ENCODE results near the gene ZDHHC14.

The ZDHHC14 gene

DNA sequence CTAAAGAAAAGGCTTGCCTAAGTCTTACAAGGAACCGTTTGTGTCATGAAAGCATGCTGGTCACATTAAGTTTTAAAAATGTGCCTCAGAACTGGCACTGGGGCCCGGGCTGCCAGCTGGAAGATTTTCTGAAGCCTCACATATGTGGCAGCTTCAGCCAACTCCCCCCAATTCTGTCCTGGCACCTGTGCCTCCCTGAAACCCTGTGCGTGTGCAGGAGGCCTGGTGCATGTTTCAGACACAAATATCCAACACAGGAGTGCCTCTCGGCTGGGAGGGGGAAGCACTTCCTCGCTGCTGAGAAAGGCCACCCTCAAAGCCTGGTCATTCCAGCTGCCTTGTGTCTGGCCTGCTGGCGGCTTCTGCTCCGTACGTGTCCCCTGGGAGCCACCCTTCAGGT is 253.6 kb downstream of the ZDHHC14 start:
- DNase-seq = no peak

DNA sequence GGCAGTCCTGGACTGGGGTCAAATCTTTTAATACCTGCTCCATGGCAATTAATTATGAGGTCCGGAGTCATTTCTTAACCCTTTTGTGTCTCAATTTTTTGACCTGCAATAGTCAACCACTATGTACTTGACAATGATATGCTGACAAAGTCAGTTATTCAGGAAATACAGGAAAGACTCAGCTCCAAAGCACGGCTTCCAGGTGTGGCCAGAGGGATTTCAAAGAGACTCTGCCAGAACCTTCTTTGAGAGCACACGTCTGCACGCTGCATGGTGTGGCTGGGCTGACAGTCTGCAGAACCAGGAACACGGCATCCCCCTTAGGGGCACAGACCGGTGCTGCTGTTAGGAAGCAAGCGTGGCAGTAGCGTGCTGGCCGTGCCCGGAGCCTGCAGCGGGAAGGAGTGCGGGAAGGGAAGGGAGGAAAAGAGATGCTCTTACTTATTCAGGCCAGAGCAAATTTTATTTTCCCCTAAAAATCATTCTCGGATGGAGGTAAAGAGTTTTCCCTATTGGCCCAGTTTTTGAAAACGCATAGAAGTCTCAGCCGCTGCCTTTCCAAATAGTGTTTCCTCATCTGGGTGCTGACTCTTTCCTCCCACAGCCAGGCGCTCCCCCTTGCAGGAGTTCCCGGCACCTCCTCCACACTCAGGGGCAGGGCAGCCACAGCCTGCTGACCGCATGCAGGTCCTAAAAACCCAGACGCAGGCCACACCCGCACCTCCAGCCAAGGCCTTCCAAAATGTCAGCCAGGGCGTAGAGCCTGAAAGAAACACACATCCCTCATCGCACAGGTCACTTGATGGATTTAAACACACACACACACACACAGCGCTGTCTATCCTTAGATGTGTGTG is 254.6 kb downstream of the ZDHHC14 start:
- DNase-seq = no peak

DNA sequence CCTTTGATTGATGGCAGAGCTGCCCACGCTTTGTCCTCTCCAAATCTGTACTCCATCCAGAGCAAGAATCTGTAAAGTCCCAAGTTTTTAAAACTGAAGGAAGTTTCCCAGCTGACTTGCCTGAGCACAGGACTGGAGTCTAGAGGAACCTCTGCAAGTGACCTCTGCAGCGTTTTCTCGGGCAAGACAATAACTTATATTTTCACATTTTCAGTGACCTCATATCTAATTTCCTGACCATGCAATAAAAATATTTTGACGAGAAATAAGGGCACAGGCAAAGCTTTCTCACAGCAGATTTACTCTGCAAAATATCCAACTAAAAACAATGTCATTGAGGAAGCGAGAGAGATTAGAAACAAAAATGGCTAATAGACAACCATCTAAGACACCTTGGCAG is 256.5 kb downstream of the ZDHHC14 start:
- no peak for DNase-seq

DNA sequence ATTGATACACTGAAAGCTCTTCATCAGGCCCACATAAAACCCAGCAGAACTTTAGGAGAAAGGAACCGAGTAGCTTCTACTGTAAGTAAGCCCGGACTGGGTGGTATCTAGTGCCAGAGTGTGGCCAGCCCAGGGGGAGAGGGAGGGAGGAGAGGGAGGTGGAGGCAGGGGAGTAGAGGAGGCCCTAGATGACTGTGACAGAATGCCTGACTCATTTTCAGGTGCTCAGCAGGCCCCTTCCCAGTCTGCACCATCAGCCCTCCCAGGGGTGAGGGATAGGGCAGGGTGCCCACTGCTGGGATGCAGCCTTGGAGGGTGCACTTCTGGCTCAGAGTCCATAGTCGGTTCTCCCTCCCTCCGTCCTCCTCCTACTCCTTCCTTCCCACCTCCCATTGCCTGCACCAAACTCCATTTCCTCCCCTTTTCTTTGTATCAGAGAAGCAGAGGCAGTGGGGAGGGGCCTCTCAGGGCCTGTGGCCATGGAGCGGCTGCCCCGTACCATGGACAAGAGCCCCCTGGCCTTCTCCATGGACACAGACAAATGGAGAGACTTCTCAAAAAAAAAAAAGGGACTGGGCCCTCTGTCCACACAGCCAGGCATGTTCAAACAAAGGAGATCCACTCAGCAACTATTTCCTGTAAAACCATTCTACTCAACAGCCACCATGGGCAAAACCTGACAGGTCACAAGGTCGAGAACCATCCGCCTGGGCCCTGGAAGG is 257.1 kb downstream of the ZDHHC14 start:
- DNase-seq = no peak

DNA sequence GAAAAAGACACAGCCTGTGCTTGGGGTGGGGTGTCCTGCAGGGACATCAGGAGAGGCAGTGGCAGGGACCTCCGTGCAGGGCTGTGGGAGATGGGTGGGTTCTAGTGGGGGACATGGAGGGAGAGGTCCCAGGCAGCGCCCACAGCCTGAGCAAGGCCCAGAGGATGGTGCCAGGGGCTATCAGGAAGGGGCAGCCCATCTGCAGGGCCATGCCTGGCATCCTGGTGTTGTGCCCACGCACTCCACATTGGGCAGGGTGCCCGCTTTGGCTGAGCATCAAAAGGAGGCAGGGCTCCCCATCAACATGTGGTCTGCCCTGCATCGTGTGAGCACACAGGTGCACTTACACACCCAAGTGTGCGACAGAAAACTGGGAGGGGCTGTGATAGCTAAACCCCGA is 257.8 kb downstream of the ZDHHC14 start:
- DNase-seq = no peak

DNA sequence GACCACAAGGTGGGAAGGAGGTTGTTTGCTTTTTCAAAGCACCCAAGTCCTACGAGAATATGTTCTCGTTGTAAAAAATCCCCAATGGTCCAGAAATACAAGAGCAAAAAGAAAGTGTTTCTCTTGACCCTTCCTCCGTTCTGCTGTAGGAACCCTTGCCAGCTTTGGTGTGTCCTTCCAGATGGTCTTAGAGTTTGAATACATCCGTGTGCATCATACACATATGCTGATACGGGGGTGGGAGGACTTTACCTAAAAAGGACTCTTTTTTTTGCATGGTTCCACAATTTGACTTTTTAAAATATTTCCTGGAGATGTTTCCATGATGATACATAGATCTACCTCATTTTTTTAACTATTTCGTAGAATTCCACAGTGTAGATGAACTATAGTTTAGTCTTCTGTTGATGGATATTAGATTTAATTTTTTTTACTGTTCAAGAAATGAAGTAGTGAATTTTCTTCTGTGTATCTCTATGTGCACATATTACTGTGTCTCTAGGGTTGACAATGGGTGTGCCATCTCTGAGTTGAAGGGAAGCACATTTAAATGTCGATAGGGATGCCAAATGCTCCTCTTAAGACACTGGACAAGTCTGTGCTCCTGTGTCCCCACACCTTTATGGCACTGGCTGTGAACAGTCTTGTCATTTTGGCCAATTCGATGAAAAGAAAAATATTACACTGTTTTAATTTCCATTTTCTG is 259.9 kb downstream of the ZDHHC14 start:
- no peak for DNase-seq

DNA sequence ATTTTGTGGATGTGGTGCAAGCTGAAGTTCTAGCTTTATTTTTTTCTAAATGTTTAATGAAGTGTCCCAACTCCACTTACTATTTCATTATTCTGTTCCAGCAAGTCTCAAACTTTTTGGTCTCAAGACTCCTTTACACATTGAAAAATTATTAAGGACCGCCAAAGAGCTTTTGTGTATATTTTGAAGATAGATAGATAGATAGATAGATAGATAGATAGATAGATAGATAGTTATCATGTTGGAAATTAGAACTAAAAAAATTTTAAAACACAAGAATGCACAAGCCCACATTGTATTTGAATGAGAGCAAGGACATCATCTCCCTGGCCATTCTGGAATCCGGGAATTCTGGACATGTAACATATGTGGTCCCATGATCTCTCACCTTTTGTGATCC is 260.8 kb downstream of the ZDHHC14 start:
- DNase-seq = no peak

DNA sequence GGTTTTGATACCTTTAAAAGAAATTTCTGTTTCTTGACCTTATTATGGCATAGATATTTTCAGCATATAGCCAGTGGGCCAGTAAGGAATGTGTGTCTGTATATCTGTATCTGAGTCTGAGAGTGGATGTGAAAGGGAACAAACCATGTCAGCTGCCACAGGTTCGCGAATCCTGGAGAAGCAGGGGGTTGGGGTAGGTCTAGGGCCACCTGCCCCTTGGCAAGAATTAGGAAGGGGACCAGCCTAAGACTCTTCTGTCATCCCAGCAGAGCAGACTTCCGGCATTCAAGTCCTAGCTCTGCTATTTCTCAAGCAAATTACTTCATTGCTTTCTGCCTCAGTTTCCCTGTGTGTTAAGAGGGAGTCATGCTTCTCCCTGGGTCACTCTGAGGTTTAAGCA is 261.7 kb downstream of the ZDHHC14 start:
- DNase-seq = no peak

DNA sequence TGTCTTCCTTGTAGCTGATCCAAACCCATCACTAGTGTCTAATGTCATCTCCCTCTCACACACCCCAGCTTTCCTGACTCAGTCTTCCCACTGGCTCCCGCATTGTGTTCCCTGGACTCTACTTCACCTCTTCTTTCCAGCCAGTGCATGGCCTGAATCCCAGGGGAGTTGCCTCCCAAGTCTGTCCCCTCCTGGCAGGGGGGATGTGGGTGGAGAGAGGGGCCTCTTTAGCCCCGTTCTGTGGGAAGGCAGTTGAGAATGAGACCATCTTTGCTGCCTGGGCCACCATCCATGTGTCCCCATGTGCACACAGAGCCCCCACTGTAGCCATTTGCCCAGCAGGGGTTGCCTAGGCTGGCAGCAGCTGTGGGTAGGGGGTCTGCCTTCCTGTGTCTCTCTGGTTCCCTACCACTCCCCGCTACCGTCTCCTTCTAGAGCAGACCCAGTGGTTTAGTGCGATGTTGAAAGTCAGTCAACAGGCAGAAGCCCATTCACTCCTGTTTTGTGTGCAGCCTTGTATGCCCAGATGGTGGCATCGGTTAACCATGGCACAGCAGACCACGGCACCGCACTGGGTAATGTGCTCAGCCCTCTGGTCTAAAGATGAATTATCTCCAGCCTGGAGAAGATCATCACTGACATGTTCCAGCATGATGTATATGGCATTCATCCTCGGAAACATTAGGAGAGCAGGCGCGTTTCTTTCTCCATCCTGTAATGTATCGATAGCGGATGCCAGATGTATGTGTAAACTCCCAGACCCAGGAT is 263.2 kb downstream of the ZDHHC14 start:
- DNase-seq = peak; percentile 30

DNA sequence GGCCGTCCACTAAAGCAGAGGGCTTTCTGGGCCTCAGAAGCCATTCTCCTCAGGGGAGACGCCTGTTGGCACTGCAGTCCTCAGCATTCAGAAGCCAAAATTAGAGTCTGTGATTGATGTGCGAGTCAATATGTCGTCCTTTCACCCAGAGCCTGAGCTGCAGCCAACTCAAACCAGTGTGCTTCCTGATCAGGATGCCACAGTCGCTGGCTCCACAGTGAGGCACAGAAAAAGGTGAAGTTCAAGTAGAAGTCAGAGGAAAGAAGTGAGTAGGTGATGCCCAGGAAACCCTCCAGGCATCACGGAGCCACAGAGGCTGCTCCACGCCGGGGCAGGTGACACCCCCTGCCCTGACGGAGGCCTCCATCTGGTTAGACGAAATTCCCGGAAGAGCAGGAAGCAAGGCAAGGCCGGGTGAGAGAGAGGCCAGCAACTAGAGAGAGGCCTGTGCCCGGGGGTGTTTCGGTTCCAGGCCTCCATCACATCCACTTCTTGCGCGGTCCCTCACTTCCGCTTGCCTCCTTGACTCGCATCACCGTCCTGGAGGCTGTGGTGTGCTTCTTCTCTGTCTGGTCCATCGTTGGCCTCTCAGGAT is 264.3 kb downstream of the ZDHHC14 start:
- DNase-seq = no peak

DNA sequence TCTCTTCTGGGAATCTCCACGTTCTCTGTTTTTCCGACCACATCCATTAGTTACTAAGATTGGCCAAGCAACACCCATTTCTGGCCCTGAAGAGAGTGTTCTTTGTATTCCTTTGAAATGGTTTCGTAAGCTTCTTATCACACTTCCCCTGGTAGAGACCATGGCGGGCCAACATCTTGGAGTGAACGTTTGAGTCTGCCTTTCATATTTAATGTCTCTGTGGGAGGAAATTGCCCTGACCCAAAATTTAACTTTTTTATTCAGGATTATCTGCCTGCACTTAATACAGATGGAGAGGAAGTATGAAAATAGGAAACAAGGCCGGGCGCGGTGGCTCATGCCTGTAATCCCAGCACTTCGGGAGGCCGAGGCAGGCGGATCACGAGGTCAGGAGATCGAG is 265.0 kb downstream of the ZDHHC14 start:
- no peak for DNase-seq

DNA sequence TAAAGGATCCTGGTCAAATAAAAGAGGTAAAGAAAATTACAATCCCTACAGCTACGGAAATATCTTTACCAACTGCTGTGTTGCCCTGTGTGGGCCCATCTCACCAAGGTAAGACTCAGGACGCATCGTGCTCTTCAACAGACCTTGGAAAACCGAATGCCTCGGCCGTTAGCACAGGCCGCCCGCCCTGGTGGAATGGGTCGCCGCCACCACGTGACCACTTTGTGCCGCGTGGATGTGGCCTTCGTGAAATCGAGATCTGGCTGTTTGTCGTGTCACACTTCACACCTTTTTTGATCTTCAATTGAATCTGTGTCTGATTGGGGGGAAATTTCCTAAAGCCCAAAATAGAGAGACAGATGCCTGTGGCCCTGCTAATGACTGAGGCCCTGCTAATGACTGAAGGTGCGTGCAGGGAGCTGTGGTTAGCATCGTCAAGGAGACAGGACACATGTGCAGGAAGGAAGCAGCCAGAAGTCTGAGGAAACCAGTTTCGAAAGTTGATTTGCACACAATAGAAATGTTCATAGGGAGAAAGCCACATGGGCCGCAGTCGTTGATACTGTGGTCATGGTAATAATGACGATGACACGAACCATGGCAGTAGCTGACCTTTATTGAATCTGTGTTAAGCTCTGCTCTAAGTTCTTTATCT is 266.4 kb downstream of the ZDHHC14 start:
- DNase-seq = no peak

DNA sequence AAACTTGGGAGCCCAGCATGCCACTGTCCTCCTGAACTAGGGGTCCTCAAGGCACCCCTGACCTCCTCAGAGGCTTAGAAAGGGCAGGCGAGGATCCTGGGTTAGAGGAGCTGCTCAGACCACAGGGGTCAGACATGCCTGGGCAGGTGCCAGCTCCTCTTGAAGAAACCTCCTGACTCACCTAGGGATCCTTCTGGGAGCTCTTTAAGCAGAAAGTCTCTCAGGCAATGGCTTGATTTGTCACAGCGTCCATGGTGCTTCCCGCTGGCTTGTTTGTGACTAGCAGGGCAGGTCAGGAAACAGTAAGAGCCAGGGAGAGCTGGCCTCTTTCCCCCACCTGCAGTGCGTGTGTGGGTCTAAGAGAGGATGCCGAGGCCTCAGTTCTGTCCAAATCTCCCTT is 267.6 kb downstream of the ZDHHC14 start:
- DNase-seq = no peak

DNA sequence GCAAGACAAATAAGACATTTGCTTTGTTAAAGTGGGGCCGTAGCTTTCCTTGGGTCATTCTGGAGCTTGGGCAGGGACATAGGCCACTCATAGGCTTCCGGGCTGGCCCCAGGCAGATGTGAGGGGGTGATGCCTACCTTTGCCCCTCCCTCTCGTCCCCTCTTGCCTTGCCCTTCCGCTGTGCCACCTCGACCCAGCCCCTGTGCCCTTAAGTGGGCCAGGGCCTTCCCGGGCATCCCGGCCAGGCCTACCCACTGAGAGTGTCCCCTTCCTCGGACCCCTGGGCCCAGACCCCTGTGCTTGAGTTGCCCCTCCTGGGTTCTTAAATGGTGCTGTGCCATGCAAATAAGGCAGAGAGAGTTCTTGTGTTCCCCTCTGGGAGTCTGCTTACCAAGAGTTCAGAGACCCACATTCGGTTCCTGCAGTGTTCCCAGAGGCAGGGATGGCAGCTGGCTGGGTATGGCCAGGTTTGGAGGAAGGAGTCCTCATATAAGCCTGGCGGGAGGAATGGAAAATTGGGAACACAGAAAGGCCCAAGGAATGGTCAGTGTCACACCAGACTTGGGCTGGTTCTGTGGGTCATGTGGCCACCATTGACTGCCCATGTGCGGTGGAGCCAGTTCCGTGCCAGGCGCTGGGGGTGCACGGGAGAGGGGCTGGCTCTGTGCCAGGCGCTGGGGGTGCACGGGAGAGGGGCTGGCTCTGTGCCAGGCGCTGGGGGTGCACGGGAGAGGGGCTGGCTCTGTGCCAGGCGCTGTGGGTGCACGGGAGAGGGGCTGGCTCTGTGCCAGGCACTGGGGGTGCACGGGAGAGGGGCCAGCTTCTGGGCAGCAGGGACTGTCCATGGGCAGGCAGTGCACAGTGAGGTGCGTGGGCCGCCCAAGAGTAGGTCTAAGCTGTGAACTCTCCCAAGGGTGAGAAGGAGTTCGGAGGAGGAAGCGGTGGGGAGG is 268.6 kb downstream of the ZDHHC14 start:
- no peak for DNase-seq

DNA sequence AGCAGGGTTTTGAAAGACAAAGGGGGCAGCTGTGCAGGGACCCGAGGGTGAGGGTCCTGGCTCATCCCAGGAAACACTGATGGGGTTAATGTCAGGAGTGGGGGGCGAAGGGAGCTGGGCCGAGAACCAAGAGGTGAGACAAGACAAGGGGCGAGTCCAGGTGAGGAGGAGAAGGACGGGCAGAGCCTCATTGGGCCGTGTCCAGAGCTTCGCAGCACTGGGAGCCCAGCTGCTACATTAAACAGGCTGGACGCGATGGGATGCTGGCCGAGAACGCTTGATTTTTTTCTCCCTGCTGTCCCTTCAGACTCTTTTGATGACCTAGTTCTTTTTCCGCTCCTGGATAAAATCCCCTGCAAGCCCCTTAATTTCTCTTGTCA is 269.3 kb downstream of the ZDHHC14 start:
- no peak for DNase-seq

DNA sequence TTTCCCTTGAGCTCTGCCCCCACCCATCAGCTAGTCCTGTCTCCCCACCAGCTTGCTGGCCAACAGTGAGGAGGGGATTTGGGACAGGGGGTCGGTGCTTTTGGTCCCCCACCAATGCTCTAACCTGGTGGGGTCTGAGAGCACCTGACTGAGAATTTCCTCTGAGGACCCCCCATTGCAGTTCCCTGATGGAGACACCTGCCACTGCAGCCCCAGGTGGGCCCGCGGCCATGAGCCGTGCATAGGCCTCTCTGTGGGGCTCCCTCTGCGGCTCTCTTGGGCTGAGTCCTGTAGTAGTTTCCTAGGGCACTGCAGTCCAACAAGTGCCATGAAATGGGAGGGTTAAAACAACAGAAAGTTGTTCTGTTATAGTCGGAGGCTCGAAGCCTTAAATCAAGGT is 269.8 kb downstream of the ZDHHC14 start:
- no peak for DNase-seq

DNA sequence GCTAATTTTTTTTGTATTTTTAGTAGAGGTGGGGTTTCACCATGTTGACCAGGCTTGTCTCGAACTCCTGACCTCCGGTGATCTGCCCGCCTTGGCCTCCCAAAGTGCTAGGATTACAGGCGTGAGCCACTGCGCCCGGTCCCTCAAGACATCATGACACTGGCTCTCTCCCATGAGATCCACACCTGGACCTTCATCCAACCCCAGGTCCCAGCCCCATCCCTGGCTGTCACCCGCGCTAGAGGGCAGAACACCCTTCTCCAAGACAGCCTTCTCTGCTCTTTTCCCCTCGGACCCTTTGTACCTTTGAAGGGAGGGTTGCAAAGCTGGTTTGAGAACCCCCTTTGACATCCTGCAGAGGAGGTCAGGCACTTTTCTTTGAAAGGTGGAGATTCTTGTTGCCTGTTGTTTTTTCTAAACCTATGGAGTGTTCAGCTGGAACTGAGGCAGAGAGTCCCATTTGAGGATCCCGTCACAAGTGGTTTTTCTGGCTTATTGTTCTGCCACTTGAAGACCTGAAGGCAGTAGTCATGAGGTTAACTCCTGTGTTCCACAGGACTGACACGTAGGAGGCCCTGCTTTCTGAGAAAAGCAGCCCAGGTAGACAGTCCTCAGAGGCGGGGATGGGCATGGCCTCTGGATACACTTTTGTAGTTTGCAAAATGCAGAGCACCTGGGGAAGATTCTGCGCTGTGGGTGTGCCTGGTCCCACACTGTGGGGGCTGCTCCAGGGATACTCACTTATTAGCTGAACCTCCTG is 270.9 kb downstream of the ZDHHC14 start:
- no peak for DNase-seq

DNA sequence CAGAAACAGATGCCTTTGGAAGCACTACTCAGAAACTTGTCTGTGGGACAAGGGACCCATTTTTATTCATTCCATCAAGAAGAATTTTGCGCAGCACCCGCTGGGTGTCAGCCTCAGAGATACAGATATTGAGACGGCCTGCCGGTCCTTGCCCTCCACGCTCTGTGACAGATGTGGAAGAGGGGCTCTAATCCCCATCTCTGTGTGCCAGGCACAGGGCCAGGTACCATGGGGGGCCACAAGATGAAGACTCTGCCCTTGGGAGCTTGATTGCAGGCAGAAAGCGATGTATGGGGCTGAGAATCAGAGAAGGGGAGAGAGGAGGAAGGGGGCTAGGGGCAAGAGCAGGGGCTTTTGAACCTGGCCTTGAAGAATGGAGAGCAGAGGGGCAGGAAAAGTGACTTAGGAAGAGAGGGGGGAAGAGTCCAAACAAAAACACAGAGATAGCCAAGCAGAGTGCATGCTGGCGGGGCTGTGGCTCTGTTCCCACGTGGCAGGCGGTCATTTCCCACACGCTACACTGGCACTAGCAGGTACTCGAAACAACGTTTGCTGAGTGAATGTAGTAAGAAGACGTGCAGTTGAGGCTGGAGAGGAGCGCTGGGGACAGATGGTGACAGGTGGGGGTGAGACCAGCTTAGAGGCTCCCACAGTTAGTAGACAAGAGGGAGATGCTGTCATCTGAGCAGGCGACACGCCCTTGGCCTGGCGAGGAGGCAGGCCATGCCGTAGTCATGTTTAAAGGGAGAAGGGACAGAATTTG is 271.8 kb downstream of the ZDHHC14 start:
- no peak for DNase-seq

DNA sequence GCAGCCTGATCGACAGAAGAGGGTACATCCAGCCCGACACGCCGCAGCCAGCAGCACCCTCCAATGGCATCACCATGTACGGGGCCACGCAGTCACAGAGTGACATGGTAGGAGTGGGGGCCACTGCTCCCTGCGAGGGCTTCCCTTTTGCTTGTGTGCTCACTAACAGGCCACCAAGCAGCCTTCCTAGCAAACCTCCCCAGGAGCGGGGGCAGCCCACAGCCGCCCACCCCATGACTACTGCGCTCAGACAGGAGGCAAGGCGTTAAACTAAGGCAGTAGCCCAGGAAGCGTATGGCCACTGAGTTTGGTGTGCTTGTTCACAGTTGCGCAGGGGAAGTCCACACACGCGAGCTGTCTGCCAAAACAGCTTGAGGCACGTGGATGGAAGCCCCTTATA is 272.5 kb downstream of the ZDHHC14 start:
- no peak for DNase-seq

All from activated naive CD4-positive, alpha-beta T cell treated with Interleukin-2 at 50 U/mL for 16 hours (primary cell).